ENCODE measurements around the gene CNTNAP1. TPM values are rescaled to one million over a fixed set of nuclear protein-coding genes. Genes with fewer than 3 reads are reported as not detected.
A peak's percentile ranks its signal among the peaks of the same experiment; 100 is the strongest.
"Not testable (repeated sequence)": the region's sequence is repeated elsewhere in the genome, so short reads cannot be mapped to it uniquely, and the experiment has no call there.

The CNTNAP1 gene
- total RNA-seq, 1 donor from 2014 or later: 1.3 TPM

DNA sequence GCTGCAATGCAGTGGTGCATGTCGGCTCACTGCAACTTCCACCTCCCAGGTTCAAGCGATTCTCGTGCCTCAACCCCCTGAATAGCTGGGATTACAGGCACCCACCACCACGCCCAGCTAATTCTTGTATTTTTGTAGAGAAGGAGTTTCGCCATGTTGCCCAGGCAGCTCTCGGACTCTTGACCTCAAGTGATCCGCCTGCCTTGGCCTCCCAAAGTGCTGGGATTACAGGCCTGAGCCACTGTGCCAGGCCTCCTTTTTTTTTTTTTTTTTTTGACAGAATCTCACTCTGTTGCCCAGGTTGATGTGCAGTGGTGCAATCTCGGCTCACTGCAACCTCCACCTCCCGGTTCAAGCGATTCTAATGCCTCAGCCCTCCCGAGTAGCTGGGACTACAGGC is 60.6 kb downstream of the CNTNAP1 start:
- ATAC-seq: not testable (repeated sequence)

GRCh38 chr17:42743595-42744282 is 61.4 kb downstream of the CNTNAP1 start:
- ATAC-seq: no peak

DNA sequence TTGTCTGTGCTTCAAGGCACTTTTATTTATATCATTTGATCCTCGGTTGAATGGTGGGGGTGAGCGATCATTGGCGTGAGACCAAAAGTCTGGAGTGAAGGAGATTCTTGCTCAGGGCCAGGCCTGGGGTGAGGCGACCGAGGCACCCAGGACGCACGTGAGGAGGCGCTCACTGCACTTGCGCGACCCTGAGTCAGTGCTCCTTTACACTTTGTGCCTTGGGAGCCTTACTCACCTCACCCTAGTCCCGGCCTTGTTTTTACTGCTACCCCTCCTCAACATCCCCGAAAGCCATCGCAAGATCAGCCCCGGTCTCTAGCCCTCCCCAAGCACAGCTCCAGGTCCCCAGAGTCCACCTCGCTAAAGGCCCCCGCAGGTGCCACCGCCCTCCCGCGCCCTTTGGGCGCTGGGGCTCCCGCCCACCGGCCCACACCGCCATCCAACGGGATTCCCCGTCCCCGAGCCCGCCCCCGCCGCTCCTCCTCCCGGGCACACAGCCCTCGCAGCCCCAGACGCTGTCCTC is 62.0 kb downstream of the CNTNAP1 start:
- peak; percentile 81 for ATAC-seq

GRCh38 chr17:42744806-42745617 is 62.7 kb downstream of the CNTNAP1 start, which contains the start of gene EZH1:
TSS of gene EZH1 (minus strand) at chr17:42745040. CDS start at chr17:42728941, 16,099 bp downstream.
- peak; percentile 99 for ATAC-seq

DNA sequence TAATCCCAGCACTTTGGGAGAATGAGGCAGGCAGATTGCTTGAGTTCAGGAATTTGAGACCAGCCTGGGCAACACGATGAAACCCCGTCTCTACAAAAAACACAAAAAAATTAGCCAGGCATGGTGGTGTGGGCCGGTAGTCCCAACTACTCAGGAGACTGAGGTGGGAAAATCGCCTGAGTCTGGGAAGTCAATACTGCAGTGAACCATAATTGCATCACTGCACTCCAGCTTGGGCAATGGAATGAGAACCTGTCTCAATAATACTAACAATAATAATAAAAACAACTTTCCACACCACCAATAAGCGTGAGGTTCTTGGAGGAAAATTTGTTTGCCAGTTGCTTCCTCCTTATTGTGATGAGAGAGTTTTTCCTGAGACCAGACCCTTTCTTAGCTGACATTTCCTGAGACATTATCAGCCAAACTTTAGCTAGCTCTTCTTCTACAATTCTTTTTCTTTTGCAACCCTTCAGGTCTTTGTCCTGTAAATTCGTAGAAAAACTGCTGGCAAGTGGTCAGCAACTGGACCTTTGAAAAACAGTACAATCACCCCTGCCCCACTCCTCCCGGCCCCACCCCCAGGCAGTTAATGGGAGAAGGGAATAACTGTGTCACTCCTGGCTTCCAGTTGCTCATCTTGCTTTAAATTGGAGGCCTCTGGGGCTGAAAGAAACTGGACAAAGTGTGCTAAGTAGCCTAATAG is 66.0 kb downstream of the CNTNAP1 start:
- ATAC-seq: no peak

DNA sequence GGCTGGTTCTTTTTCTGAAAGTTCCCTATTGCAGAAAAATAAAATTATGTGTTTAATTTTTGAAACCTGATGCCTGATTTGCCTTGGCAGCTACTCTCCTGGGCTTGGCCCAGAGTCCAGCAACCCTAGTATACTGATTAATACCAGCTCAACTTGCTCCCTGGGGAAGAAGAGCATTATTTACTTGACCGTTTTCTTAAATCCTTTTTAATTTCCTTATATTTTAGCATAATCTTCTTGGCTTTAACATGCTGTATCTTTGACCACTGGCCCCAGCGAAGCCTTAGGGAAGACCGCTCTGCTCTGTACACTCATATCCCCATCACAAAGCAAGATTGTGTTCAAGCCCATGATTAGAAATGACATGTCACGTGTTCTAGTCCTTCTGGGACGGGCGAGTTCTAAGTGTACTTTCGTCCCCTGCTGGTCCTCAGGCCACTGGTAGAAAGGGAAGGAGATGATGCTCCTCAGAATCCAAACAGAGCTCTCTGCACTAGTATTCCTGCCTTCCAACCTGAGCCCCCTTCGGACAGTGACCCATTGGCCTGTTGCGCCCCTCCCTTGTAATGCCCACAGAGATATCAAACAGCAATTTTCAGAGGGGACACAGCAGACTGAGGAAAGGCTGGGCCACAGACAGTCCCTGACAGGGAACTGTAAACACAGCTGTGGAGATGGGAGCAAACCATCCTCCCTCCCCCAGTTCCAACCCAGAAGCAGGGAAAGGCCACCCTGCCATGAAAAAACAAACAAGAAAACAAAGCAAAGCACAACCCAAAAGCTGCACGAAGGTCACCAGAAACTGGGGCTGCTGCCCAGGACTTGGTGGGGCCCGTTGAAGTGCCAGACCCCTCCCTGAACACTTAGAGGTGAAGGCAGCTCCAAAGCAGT is 66.8 kb downstream of the CNTNAP1 start:
- ATAC-seq: no peak

Other genes with a start within 250 kb of the CNTNAP1 start
- 40.1 TPM for gene ATP6V0A1, start 223.7 kb upstream of the CNTNAP1 start, total RNA-seq
- 13.3 TPM for gene NAGLU, start 146.3 kb upstream of the CNTNAP1 start, total RNA-seq
- gene HSD17B1, start 129.6 kb upstream of the CNTNAP1 start, total RNA-seq: 15.7 TPM
- gene COASY, start 120.4 kb upstream of the CNTNAP1 start, total RNA-seq: 67.4 TPM
- 33.8 TPM for gene MLX, start 115.4 kb upstream of the CNTNAP1 start, total RNA-seq
- 2.9 TPM for gene PSMC3IP, start 104.8 kb upstream of the CNTNAP1 start, total RNA-seq
- gene RETREG3, start 73.2 kb upstream of the CNTNAP1 start, total RNA-seq: 53.6 TPM
- 44.4 TPM for gene TUBG1, start 72.8 kb upstream of the CNTNAP1 start, total RNA-seq
- 7.3 TPM for gene TUBG2, start 23.2 kb upstream of the CNTNAP1 start, total RNA-seq
- 49.6 TPM for gene PLEKHH3, start 5.5 kb upstream of the CNTNAP1 start, total RNA-seq
- not detected for gene CCR10, start 688 bp upstream of the CNTNAP1 start, total RNA-seq
- 14.4 TPM for gene EZH1, start 62.5 kb downstream of the CNTNAP1 start, total RNA-seq
- gene RAMP2, start 78.7 kb downstream of the CNTNAP1 start, total RNA-seq: 4.5 TPM
- gene VPS25, start 90.9 kb downstream of the CNTNAP1 start, total RNA-seq: 70.9 TPM
- gene WNK4, start 98.1 kb downstream of the CNTNAP1 start, total RNA-seq: 0.40 TPM
- 104 TPM for gene COA3, start 116.2 kb downstream of the CNTNAP1 start, total RNA-seq
- not detected for gene CNTD1, start 116.3 kb downstream of the CNTNAP1 start, total RNA-seq
- gene BECN1, start 141.8 kb downstream of the CNTNAP1 start, total RNA-seq: 77.2 TPM
- gene PSME3, start 150.9 kb downstream of the CNTNAP1 start, total RNA-seq: 96.6 TPM
- gene AOC2, start 162.0 kb downstream of the CNTNAP1 start, total RNA-seq: 0.44 TPM
- gene AOC3, start 168.7 kb downstream of the CNTNAP1 start, total RNA-seq: 5.7 TPM
- not detected for gene G6PC1, start 218.3 kb downstream of the CNTNAP1 start, total RNA-seq

Data from esophagus mucosa (tissue), 1 donor.